Dorsolateral prefrontal cortex (tissue), 118 donors: ENCODE measurements around the gene ACP3. TPM values are rescaled to one million over a fixed set of nuclear protein-coding genes. Genes with fewer than 3 reads are reported as not detected.

ENCODE experiments used
- total RNA-seq, 120 experiments: library from RNA; stranded (reverse); gene quantifications; one replicate each; pipeline versions ENCODE4 v1.2.3 to v1.2.4, GENCODE V29; 2022

Gene ACP3
- total RNA-seq, 120 experiments from 2014 or later, result 0.31 to 7.2 (median 1.2) TPM; not detected in 1

Other genes starting within 250 kb of the ACP3 start
- 10 to 100 TPM; 32.6 to 60.2 (median 43.7) TPM for gene DNAJC13, start 100.1 kb downstream of the ACP3 start, total RNA-seq